Measurements from ENCODE around the gene RAB27A.
"Not testable (repeated sequence)": the region's sequence is repeated elsewhere in the genome, so short reads cannot be mapped to it uniquely, and the experiment has no call there.

Gene RAB27A

GRCh38 chr15:55281517-55282228 is 7.9 kb downstream of the RAB27A start:
- TF ChIP-seq CTCF (IDR thresholded peaks at IDR 0.05) = no peak
- H3K9ac ChIP-seq = no peak overlapping the region

GRCh38 chr15:55280589-55280988 is 9.0 kb downstream of the RAB27A start:
- not testable (repeated sequence) for H2AFZ ChIP-seq; H3K4me1 ChIP-seq; H3K27ac ChIP-seq; H3K9me3 ChIP-seq (ENCODE audit: control insufficient read depth, low read length); H3K4me3 ChIP-seq (ENCODE audit: low read depth, low read length); H3K36me3 ChIP-seq (ENCODE audit: control insufficient read depth, insufficient read depth, low read length); H3K79me2 ChIP-seq; H3K9ac ChIP-seq; H3K27me3 ChIP-seq (ENCODE audit: control insufficient read depth, insufficient read depth, low read length); H3K4me2 ChIP-seq (ENCODE audit: low read length)

More at GRCh38 chr15:55281517-55282228, 7.9 kb downstream of the RAB27A start:
- no peaks in the 10 kb centered on the region for H3K79me2 ChIP-seq
- no peaks in the 10 kb centered on the region for H3K9me3 ChIP-seq (ENCODE audit: control insufficient read depth, low read length)
- no peaks in the 10 kb centered on the region for H3K36me3 ChIP-seq (ENCODE audit: control insufficient read depth, insufficient read depth, low read length)
- no peaks in the 10 kb centered on the region for H3K27me3 ChIP-seq (ENCODE audit: control insufficient read depth, insufficient read depth, low read length)
- no peak overlapping the region for H3K4me2 ChIP-seq (ENCODE audit: low read length)
- H2AFZ ChIP-seq = no peak overlapping the region
- H3K4me3 ChIP-seq (ENCODE audit: low read depth, low read length) = no peak overlapping the region
- no peak overlapping the region for H3K27ac ChIP-seq
- H3K4me1 ChIP-seq = no peaks in the 10 kb centered on the region

GRCh38 chr15:55279746-55280351 is 9.8 kb downstream of the RAB27A start:
- no peaks in the 10 kb centered on the region for H3K27me3 ChIP-seq (ENCODE audit: control insufficient read depth, insufficient read depth, low read length)
- TF ChIP-seq CTCF (IDR thresholded peaks at IDR 0.05) = no peak
- H3K4me3 ChIP-seq (ENCODE audit: low read depth, low read length) = no peak overlapping the region
- H3K9ac ChIP-seq = no peak overlapping the region
- H3K36me3 ChIP-seq (ENCODE audit: control insufficient read depth, insufficient read depth, low read length) = no peaks in the 10 kb centered on the region
- no peak overlapping the region for H3K4me2 ChIP-seq (ENCODE audit: low read length)
- no peaks in the 10 kb centered on the region for H3K9me3 ChIP-seq (ENCODE audit: control insufficient read depth, low read length)
- no peak overlapping the region for H3K27ac ChIP-seq
- H3K4me1 ChIP-seq = no peaks in the 10 kb centered on the region
- H3K79me2 ChIP-seq = no peaks in the 10 kb centered on the region
- no peak overlapping the region for H2AFZ ChIP-seq

GRCh38 chr15:55279100-55279745 is 10.4 kb downstream of the RAB27A start:
- no peaks in the 10 kb centered on the region for H3K9me3 ChIP-seq (ENCODE audit: control insufficient read depth, low read length)
- no peak overlapping the region for H3K27ac ChIP-seq
- no peak for TF ChIP-seq CTCF (IDR thresholded peaks at IDR 0.05)
- no peaks in the 10 kb centered on the region for H3K36me3 ChIP-seq (ENCODE audit: control insufficient read depth, insufficient read depth, low read length)
- no peaks in the 10 kb centered on the region for H3K4me1 ChIP-seq
- no peak overlapping the region for H2AFZ ChIP-seq
- no peak overlapping the region for H3K4me3 ChIP-seq (ENCODE audit: low read depth, low read length)
- no peak overlapping the region for H3K9ac ChIP-seq
- no peak overlapping the region for H3K4me2 ChIP-seq (ENCODE audit: low read length)
- no peaks in the 10 kb centered on the region for H3K79me2 ChIP-seq
- H3K27me3 ChIP-seq (ENCODE audit: control insufficient read depth, insufficient read depth, low read length) = no peaks in the 10 kb centered on the region

GRCh38 chr15:55277715-55278114 is 11.9 kb downstream of the RAB27A start:
- H3K79me2 ChIP-seq = no peaks in the 10 kb centered on the region
- H3K9me3 ChIP-seq (ENCODE audit: control insufficient read depth, low read length) = no peaks in the 10 kb centered on the region
- no peak overlapping the region for H3K27ac ChIP-seq
- no peak overlapping the region for H3K4me2 ChIP-seq (ENCODE audit: low read length)
- no peaks in the 10 kb centered on the region for H3K4me1 ChIP-seq
- no peaks in the 10 kb centered on the region for H3K36me3 ChIP-seq (ENCODE audit: control insufficient read depth, insufficient read depth, low read length)
- H3K27me3 ChIP-seq (ENCODE audit: control insufficient read depth, insufficient read depth, low read length) = no peaks in the 10 kb centered on the region
- H3K9ac ChIP-seq = no peak overlapping the region
- H2AFZ ChIP-seq = no peak overlapping the region
- no peak overlapping the region for H3K4me3 ChIP-seq (ENCODE audit: low read depth, low read length)
- TF ChIP-seq CTCF (IDR thresholded peaks at IDR 0.05) = no peak
